ENCODE data around the gene CBY3. TPM values are rescaled to one million over a fixed set of nuclear protein-coding genes. Genes with fewer than 3 reads are reported as not detected.
A peak's percentile ranks its signal among the peaks of the same experiment; 100 is the strongest.
"Not testable (repeated sequence)": the region's sequence is repeated elsewhere in the genome, so short reads cannot be mapped to it uniquely, and the experiment has no call there.

The CBY3 gene
- total and polyA plus RNA-seq, 2 of the 4 experiments (the other 2 are of a cell fraction), result 0.18 TPM; not detected in 1

- dilution Hi-C loops (cut with HindIII; ENCODE audit: low sequenced_read_pairs, unreplicated experiment); in situ Hi-C loops (cut with MboI; ENCODE audit: low sequenced_read_pairs); H2BK20ac ChIP-seq (ENCODE audit: low read depth, low read length): not testable (repeated sequence)
Observed at GRCh38 chr5:179641745-179642144, 39.1 kb downstream of the CBY3 start.

GRCh38 chr5:179639296-179639695, 41.5 kb downstream of the CBY3 start:
- dilution Hi-C loops (cut with HindIII; ENCODE audit: low sequenced_read_pairs, unreplicated experiment); H3K18ac ChIP-seq (ENCODE audit: low read depth, low read length); H3K27ac ChIP-seq (ENCODE audit: insufficient read depth, low read length); H2BK15ac ChIP-seq (ENCODE audit: low read depth, low read length); ATAC-seq (ENCODE audit: low read depth); H3K27me3 ChIP-seq (ENCODE audit: control insufficient read depth, insufficient read depth, low read length); H3K9me3 ChIP-seq (ENCODE audit: control insufficient read depth, insufficient read depth, low read length); H2AK5ac ChIP-seq (ENCODE audit: low read depth, low read length); H2BK120ac ChIP-seq (ENCODE audit: low read depth, low read length); H4K20me1 ChIP-seq (ENCODE audit: insufficient read depth, low read length); H2AK9ac ChIP-seq (replicated peaks; ENCODE audit: low read depth, low read length, poor library complexity); H3K23ac ChIP-seq (ENCODE audit: low read depth, low read length); H3K56ac ChIP-seq (ENCODE audit: extremely low read depth, insufficient read depth, low read length); H3K36me3 ChIP-seq (ENCODE audit: control insufficient read depth, insufficient read depth, low read length); H3K4ac ChIP-seq (ENCODE audit: low read depth, low read length); H2BK20ac ChIP-seq (ENCODE audit: low read depth, low read length); in situ Hi-C loops (cut with MboI; ENCODE audit: low sequenced_read_pairs); H4K91ac ChIP-seq (ENCODE audit: insufficient read depth, low read depth, low read length); BruUV-seq (replicated peaks); H3K79me1 ChIP-seq (ENCODE audit: low read depth in 1 of 2, low read length in 2 of 2); H4K8ac ChIP-seq (ENCODE audit: low read depth in 2 of 2, low read length in 2 of 2); H3K9me1 ChIP-seq (ENCODE audit: insufficient read depth, low read length); H3K9ac ChIP-seq (ENCODE audit: low read depth, low read length); H4K5ac ChIP-seq (ENCODE audit: low read depth, low read length); H2AFZ ChIP-seq (replicated peaks; ENCODE audit: low read length, poor library complexity); CTCF ChIA-PET; H3K14ac ChIP-seq (replicated peaks; ENCODE audit: low read depth, low read length); H3K4me2 ChIP-seq (ENCODE audit: low read depth, low read length); intact Hi-C loops (cut with micrococcal nuclease); H3K4me3 ChIP-seq (ENCODE audit: insufficient read depth, low read depth, low read length); POLR2A ChIA-PET (ENCODE audit: unreplicated experiment); DNase-seq; H3K4me1 ChIP-seq (ENCODE audit: control insufficient read depth, insufficient read depth, low read length); H2BK5ac ChIP-seq (ENCODE audit: low read depth, low read length, poor library complexity, severe bottlenecking): not testable (repeated sequence)
- 89% methylated on average over 7 of the region's 11 CpGs; no CpG with 5 or more reads in 1 of the 2 experiments for WGBS, 2 experiments (ENCODE audit: extremely low coverage in 2 of 2, insufficient read length in 1 of 2)

More at GRCh38 chr5:179641745-179642144, 39.1 kb downstream of the CBY3 start:
- H2BK15ac ChIP-seq (ENCODE audit: low read depth, low read length); H3K4ac ChIP-seq (ENCODE audit: low read depth, low read length); H2AK9ac ChIP-seq (replicated peaks; ENCODE audit: low read depth, low read length, poor library complexity); DNase-seq; H3K4me1 ChIP-seq (ENCODE audit: control insufficient read depth, insufficient read depth, low read length); H3K9ac ChIP-seq (ENCODE audit: low read depth, low read length); POLR2A ChIA-PET (ENCODE audit: unreplicated experiment); H2AK5ac ChIP-seq (ENCODE audit: low read depth, low read length); H3K4me2 ChIP-seq (ENCODE audit: low read depth, low read length); H3K27ac ChIP-seq (ENCODE audit: insufficient read depth, low read length); BruUV-seq (replicated peaks); H4K8ac ChIP-seq (ENCODE audit: low read depth in 2 of 2, low read length in 2 of 2); H3K14ac ChIP-seq (replicated peaks; ENCODE audit: low read depth, low read length); H2AFZ ChIP-seq (replicated peaks; ENCODE audit: low read length, poor library complexity); H3K9me1 ChIP-seq (ENCODE audit: insufficient read depth, low read length); H4K20me1 ChIP-seq (ENCODE audit: insufficient read depth, low read length); H3K9me3 ChIP-seq (ENCODE audit: control insufficient read depth, insufficient read depth, low read length); H2BK120ac ChIP-seq (ENCODE audit: low read depth, low read length); H3K23ac ChIP-seq (ENCODE audit: low read depth, low read length); CTCF ChIA-PET; H3K56ac ChIP-seq (ENCODE audit: extremely low read depth, insufficient read depth, low read length); H3K36me3 ChIP-seq (ENCODE audit: control insufficient read depth, insufficient read depth, low read length); H2BK5ac ChIP-seq (ENCODE audit: low read depth, low read length, poor library complexity, severe bottlenecking); H3K18ac ChIP-seq (ENCODE audit: low read depth, low read length); H4K5ac ChIP-seq (ENCODE audit: low read depth, low read length); H3K79me1 ChIP-seq (ENCODE audit: low read depth in 1 of 2, low read length in 2 of 2); H4K91ac ChIP-seq (ENCODE audit: insufficient read depth, low read depth, low read length); H3K4me3 ChIP-seq (ENCODE audit: insufficient read depth, low read depth, low read length): not testable (repeated sequence)
- intact Hi-C loops (cut with micrococcal nuclease), result loop anchor here (5.0 kb wide), 1 partner anchor 114 kb away; no protein-coding TSS in a partner anchor
- peak; percentile 21; the same call in 1 of the 2 replicates for ATAC-seq (ENCODE audit: low read depth)
- WGBS, 2 experiments (ENCODE audit: extremely low coverage in 2 of 2, insufficient read length in 1 of 2), result no CpG with 5 or more reads among the region's 4 CpGs
- H3K27me3 ChIP-seq (ENCODE audit: control insufficient read depth, insufficient read depth, low read length), result peaks cover 13% of the 10 kb centered on the region
